ENCODE measurements around the gene JAKMIP2.

- no peak for TF ChIP-seq EZH2 (IDR thresholded peaks at IDR 0.05)
- TF ChIP-seq POLR2AphosphoS5 (IDR thresholded peaks at IDR 0.05; ENCODE audit: borderline replicate concordance, low read depth, low read length), result no peak
- no peak for TF ChIP-seq FOXP2 (optimal IDR thresholded peaks at IDR 0.05; ENCODE audit: control extremely low read depth, extremely low read length, insufficient read depth)
Observed at GRCh38 chr5:147613359-147613758, 169.2 kb downstream of the JAKMIP2 start.

Data from SK-N-MC (cell line).